ENCODE measurements around the gene GCK.

GCK gene

GRCh38 chr7:44117801-44118429, 71.3 kb downstream of the GCK start:
- no peak for DNase-seq (ENCODE audit: low read depth, low spot score)

DNA sequence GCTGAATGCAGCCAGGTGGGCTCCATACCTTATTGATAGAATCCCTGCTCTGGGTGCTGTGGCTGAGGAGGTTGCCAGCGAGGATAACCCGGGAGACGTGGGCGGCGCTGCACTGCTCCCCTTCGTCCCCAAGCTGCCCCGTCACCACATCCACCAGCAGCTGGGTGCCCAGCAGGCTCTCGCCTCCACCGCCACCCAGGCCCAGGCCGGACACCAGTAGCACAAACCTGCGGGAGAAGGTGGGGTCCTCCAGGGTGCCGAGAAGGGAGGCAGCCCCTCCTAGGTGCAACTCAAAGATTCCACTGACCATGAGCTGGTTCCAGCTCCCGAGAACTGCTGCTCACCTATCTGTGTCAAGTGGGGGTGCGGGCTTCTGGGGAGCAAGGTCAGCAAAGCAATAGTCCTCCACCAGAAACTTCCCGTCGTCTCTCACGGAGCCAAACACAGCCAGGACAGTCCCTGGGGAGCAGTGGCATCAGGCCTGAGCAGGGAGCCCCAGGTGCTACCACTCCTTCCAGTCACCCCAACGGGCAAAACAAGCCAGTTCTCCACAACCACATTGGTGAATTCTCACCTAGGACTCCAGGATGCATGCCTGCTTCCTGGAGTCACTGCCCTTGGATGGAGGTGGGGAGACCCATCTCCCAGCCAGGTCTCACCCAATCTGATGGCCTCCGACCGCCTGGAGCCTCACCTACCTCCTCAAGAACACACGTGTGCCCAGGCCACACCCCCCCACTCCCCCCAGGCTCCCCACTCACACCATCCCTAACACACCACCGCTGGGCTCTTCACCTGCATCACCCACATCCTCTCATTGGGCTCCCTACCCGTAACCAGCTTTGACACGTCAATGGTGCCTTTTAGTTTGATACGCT, 72.2 kb downstream of the GCK start:
- DNase-seq (ENCODE audit: low read depth, low spot score), result no peak

DNA sequence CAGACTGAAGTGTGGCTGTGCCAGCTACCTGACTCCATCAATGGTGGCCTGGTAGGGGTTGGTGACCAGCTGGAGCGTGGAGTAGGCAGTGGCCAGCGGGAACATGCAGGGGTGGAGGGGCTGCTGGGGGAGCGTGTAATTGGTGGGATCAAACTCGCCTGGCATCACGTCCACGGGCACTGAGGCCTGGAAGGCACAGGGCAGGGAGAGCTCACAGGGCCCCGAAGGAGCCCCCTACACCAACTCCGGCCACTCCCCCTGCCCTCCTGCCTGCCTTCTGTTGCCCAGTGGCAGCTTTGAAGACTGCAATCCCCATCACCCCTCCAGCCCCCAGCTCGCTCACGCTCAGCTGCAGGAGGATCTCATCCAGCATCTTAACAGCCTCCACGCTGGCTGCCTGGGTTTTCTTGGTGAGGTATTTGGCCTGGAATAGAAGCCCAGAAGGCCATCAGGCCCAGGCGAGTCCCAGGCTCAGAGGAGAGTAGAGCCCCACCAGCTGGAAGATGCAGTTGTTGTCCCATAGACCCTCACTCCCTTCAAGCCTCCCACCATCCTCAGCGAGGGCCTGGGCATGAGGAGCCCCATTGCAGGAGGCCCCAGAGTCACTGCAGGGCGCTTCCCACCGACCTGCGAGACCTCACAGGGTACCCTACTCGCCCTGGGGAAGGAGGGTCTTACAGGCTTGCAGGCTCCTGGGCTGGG, 73.0 kb downstream of the GCK start:
- no peak for DNase-seq (ENCODE audit: low read depth, low spot score)

DNA sequence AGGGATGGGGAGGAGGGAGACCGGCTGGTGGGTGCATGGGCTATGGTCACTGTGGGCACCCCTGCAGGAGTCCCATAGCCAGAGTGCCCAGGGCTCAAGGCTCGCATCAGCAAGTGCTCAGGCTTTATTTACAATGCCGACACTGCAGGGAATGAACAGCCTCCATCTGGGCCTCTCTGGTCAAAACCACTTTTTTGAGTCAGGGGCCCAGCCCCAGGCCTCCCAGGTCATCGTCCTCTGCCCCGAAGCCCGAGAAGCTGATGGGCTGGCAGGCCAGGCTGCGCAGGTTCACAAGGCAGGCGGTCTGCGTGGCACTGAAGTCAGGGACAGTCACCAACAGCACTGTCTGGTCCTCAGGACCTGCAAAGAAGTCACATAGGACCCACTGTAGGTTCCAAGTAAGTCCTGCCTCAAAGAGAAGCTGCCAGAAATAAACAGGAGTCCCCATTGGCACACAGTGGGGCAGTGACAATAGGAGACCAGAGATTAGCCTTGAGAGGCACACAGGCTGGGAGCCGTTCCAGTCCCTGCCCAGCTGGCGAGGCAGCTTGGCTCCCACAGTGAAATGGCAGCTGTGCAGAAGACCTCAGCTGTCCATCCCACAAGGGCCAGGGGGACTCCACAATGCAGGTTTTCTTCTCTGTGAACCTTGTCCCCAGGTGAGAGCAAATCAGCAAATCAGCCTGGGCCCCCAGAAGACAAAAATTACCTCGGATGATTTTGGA, 74.5 kb downstream of the GCK start:
- no peak for DNase-seq (ENCODE audit: low read depth, low spot score)

GRCh38 chr7:44113764-44114354, 75.4 kb downstream of the GCK start:
- no peak for DNase-seq (ENCODE audit: low read depth, low spot score)

DNA sequence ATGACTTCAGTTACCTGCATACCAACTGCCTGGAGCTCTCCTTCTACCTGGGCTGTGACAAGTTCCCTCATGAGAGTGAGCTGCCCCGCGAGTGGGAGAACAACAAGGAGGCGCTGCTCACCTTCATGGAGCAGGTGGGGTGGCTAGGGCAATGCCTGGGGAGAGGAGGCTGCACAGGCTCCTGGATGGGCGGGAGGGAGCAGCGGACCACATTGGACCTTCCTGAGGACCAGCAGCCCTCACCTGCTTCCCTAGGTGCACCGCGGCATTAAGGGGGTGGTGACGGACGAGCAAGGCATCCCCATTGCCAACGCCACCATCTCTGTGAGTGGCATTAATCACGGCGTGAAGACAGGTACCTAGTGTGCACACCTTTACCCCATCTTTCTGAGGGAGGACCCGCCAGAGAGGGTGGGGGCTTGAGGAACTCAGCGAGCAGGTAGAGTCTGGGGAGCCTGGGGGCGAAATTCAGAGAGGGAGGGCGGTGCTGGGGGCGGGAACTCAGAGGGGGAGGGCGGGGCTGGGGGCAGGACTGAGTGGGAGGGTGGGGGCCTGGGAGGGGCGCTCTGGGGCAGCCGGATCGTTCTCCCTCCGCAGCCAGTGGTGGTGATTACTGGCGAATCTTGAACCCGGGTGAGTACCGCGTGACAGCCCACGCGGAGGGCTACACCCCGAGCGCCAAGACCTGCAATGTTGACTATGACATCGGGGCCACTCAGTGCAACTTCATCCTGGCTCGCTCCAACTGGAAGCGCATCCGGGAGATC, 76.1 kb downstream of the GCK start:
- DNase-seq (ENCODE audit: low read depth, low spot score), result no peak

GRCh38 chr7:44112231-44112996, 76.8 kb downstream of the GCK start:
- no peak for DNase-seq (ENCODE audit: low read depth, low spot score)

DNA sequence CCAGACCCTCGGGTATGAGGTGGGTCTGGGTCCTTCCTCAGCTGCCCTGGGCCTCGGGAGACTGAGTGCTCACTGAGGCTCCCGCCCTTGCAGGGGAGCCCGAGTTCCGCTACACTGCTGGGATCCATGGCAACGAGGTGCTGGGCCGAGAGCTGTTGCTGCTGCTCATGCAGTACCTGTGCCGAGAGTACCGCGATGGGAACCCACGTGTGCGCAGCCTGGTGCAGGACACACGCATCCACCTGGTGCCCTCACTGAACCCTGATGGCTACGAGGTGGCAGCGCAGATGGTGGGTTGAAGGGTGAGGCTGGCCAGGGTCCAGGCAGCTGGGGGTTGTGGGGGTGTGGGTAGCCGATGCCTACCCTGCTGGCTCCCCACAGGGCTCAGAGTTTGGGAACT, 77.5 kb downstream of the GCK start:
- DNase-seq (ENCODE audit: low read depth, low spot score), result no peak

- no peak for DNase-seq (ENCODE audit: low read depth, low spot score)
Observed at GRCh38 chr7:44110719-44111635, 78.3 kb downstream of the GCK start.

GRCh38 chr7:44109991-44110390, 79.2 kb downstream of the GCK start:
- no peak for DNase-seq (ENCODE audit: low read depth, low spot score)

- DNase-seq (ENCODE audit: low read depth, low spot score), result no peak
Observed at GRCh38 chr7:44108768-44109750, 80.2 kb downstream of the GCK start.

GRCh38 chr7:44107961-44108767, 81.1 kb downstream of the GCK start:
- no peak for DNase-seq (ENCODE audit: low read depth, low spot score)

DNA sequence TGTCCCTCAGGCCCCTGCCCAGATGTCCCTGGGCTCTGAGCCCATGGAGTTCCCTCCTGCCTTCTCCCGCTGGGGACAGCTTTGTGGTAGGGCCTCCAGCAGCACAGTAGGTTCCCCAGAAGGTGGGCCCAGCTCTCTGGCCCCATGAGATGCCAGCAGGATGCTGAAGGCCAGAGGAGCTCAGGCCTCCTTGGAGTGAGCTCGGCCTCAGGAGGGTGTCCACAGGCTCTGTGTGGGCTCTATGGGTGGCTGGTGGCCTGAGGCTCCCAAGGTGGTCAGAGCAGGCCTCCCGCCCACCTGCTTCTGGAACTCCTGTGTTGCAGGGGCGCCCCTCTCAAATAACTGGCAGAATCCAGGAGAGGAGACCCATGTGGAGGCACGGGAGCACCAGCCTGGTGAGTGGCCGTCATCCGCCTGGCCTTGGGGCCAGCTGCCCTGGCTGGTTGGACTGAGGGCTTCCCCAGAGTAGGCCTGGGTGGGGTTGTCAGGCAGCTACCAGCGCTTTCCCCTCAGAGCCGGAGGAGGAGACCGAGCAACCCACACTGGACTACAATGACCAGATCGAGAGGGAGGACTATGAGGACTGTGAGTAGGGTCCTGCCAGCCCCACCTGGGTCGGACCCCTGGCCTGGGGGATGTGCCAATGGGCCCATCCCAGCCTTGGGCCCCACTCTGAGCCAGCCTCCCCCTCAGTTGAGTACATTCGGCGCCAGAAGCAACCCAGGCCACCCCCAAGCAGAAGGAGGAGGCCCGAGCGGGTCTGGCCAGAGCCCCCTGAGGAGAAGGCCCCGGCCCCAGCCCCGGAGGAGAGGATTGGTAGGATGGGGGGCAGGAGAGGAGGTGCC, 81.9 kb downstream of the GCK start:
- DNase-seq (ENCODE audit: low read depth, low spot score), result no peak

GRCh38 chr7:44106311-44107065, 82.8 kb downstream of the GCK start:
- DNase-seq (ENCODE audit: low read depth, low spot score), result no peak

GRCh38 chr7:44105832-44106231, 83.4 kb downstream of the GCK start:
- no peak for DNase-seq (ENCODE audit: low read depth, low spot score)
